HepG2 (cell line): ENCODE data around the gene TMEM87B. TPM values are rescaled to one million over a fixed set of nuclear protein-coding genes. Genes with fewer than 3 reads are reported as not detected.

ENCODE experiments used
- BHLHE40 ChIP-seq: IDR thresholded peaks from 2 replicates; pipeline ENCODE4 v1.6.1; 2011; ENCODE audit warnings: low read length, improper control_type of control experiment
- CBX5 ChIP-seq: sonication (generic); formaldehyde crosslinking; IDR thresholded peaks from 2 replicates; pipeline ENCODE4 v1.4.0; 2020; ENCODE audit warnings: missing genetic modification reagents, borderline replicate concordance
- HNF4G ChIP-seq, 2 experiments: sonication (generic) in 1 of 2; formaldehyde crosslinking in 1 of 2; IDR thresholded peaks; 2 replicates each; pipeline versions ENCODE4 v1.4.0 to v1.6.1; 2011 to 2020; ENCODE audit warnings: borderline replicate concordance in 2 of 2, low read depth in 2 of 2, mild to moderate bottlenecking in 2 of 2, low read length in 1 of 2, missing genetic modification reagents in 1 of 2, moderate library complexity in 1 of 2
- ISL2 ChIP-seq: sonication (generic); formaldehyde crosslinking; IDR thresholded peaks from 2 replicates; pipeline ENCODE4 v1.5.0; 2020; ENCODE audit warnings: missing genetic modification reagents
- KAT7 ChIP-seq: IDR thresholded peaks from 2 replicates; pipeline ENCODE4 v1.6.1; 2018; ENCODE audit warnings: borderline replicate concordance, missing compliant biosample characterization
- MAFK ChIP-seq, 2 experiments: IDR thresholded peaks in 1 of 2; conservative IDR thresholded peaks in 1 of 2; 2 replicates each; pipeline ENCODE4 v1.6.1; 2011; ENCODE audit warnings: improper control_type of control experiment in 2 of 2, low read length in 2 of 2
- PAX8 ChIP-seq: sonication (generic); formaldehyde crosslinking; IDR thresholded peaks from 2 replicates; pipeline ENCODE4 v1.8.0; 2022; ENCODE audit warnings: mild to moderate bottlenecking, missing genetic modification reagents, borderline replicate concordance
- POGZ ChIP-seq: sonication (generic); formaldehyde crosslinking; IDR thresholded peaks from 2 replicates; pipeline ENCODE4 v1.4.0; 2020; ENCODE audit warnings: mild to moderate bottlenecking, missing genetic modification reagents
- RFXAP ChIP-seq: sonication (generic); formaldehyde crosslinking; IDR thresholded peaks from 2 replicates; pipeline ENCODE4 v1.4.0; 2020; ENCODE audit warnings: missing genetic modification reagents, borderline replicate concordance
- SMC3 ChIP-seq: IDR thresholded peaks from 2 replicates; pipeline ENCODE4 v1.6.1; 2011; ENCODE audit warnings: low read length, improper control_type of control experiment
- SNRNP70 ChIP-seq: fragments of 200-400 bp; formaldehyde crosslinking; IDR thresholded peaks from 2 replicates; pipeline ENCODE4 v1.6.1; 2017; ENCODE audit warnings: mild to moderate bottlenecking, low read depth, low read length, moderate library complexity
- TBX3 ChIP-seq: fragments of 450-650 bp; IDR thresholded peaks from 2 replicates; pipeline ENCODE4 v1.6.1; 2017; ENCODE audit warnings: antibody characterized with exemption, mild to moderate bottlenecking, inconsistent platforms, borderline replicate concordance
- TSC22D2 ChIP-seq: sonication (generic); formaldehyde crosslinking; IDR thresholded peaks from 2 replicates; pipeline ENCODE4 v1.5.1; 2020; ENCODE audit warnings: missing genetic modification reagents, mild to moderate bottlenecking, borderline replicate concordance
- YY1 ChIP-seq: IDR thresholded peaks from 2 replicates; pipeline ENCODE4 v1.6.1; 2011; ENCODE audit warnings: low read length, low read depth, moderate library complexity, mild to moderate bottlenecking; ENCODE audit not compliant: insufficient read depth, insufficient replicate concordance
- ZFAT ChIP-seq: sonication (generic); formaldehyde crosslinking; conservative IDR thresholded peaks from 2 replicates; pipeline ENCODE4 v1.8.1; 2023; ENCODE audit warnings: missing genetic modification reagents, inconsistent platforms
- ZNF12 ChIP-seq: sonication (generic); formaldehyde crosslinking; IDR thresholded peaks from 2 replicates; pipeline ENCODE4 v1.5.0; 2020; ENCODE audit warnings: missing genetic modification reagents
- ZNF225 ChIP-seq: sonication (generic); formaldehyde crosslinking; IDR thresholded peaks from 2 replicates; pipeline ENCODE4 v1.4.0; 2020; ENCODE audit warnings: mild to moderate bottlenecking, missing genetic modification reagents
- ZNF296 ChIP-seq: sonication (generic); formaldehyde crosslinking; conservative IDR thresholded peaks from 2 replicates; pipeline ENCODE4 v1.5.0; 2020; ENCODE audit warnings: mild to moderate bottlenecking, missing genetic modification reagents
- ZNF354B ChIP-seq: sonication (generic); formaldehyde crosslinking; IDR thresholded peaks from 2 replicates; pipeline ENCODE4 v1.8.0; 2022; ENCODE audit warnings: mild to moderate bottlenecking, missing genetic modification reagents
- ZNF484 ChIP-seq: sonication (generic); formaldehyde crosslinking; IDR thresholded peaks from 2 replicates; pipeline ENCODE4 v1.5.1; 2020; ENCODE audit warnings: mild to moderate bottlenecking, low read depth, missing genetic modification reagents, borderline replicate concordance
- ZNF564 ChIP-seq: sonication (generic); formaldehyde crosslinking; IDR thresholded peaks from 2 replicates; pipeline ENCODE4 v1.8.1; 2023; ENCODE audit warnings: mild to moderate bottlenecking, missing genetic modification reagents
- ZSCAN12 ChIP-seq: sonication (generic); formaldehyde crosslinking; IDR thresholded peaks from 2 replicates; pipeline ENCODE4 v1.9.0; 2021; ENCODE audit warnings: mild to moderate bottlenecking, missing genetic modification reagents
- polyA plus RNA-seq, 8 experiments: library from polyadenylated mRNA; depleted of rRNA in 3 of 8; stranded (reverse) in 7 of 8; unstranded in 1 of 8; fragments of >200 nt; fragmentation: Illumina TruSeq in 4 of 8; extraction: Trizol in 4 of 8; gene quantifications; 2 replicates each; pipeline versions ENCODE4 v1.2.1 to v1.2.3, GENCODE V29; 2011 to 2016; ENCODE audit warnings: low read depth in 4 of 8, missing spikeins in 1 of 8, mixed read lengths in 1 of 8; ENCODE audit not compliant: insufficient read depth in 1 of 8
- total RNA-seq, 5 experiments: library from RNA; depleted of rRNA; stranded (reverse); fragments of >200 nt; fragmentation: Illumina TruSeq; extraction: Trizol; gene quantifications; 2 replicates each; pipeline ENCODE4 v1.2.3, GENCODE V29; 2016; ENCODE audit warnings: low read depth in 1 of 5
- TF ChIP-seq, protein P1 (sequence below): sonication (generic); formaldehyde crosslinking; IDR thresholded peaks from 2 replicates; pipeline ENCODE4; 2020; ENCODE audit warnings: missing genetic modification reagents, mild to moderate bottlenecking, borderline replicate concordance
- TF ChIP-seq, protein P2 (sequence below): sonication (generic); formaldehyde crosslinking; IDR thresholded peaks from 2 replicates; pipeline ENCODE4 v1.8.0; 2022; ENCODE audit warnings: mild to moderate bottlenecking, missing genetic modification reagents, moderate library complexity

Gene TMEM87B
- total and polyA plus RNA-seq, 2 of the 13 experiments (the other 11 are each of a cell fraction or from before 2014, with no cell fraction given) = 15.1 to 16.2 TPM

DNA sequence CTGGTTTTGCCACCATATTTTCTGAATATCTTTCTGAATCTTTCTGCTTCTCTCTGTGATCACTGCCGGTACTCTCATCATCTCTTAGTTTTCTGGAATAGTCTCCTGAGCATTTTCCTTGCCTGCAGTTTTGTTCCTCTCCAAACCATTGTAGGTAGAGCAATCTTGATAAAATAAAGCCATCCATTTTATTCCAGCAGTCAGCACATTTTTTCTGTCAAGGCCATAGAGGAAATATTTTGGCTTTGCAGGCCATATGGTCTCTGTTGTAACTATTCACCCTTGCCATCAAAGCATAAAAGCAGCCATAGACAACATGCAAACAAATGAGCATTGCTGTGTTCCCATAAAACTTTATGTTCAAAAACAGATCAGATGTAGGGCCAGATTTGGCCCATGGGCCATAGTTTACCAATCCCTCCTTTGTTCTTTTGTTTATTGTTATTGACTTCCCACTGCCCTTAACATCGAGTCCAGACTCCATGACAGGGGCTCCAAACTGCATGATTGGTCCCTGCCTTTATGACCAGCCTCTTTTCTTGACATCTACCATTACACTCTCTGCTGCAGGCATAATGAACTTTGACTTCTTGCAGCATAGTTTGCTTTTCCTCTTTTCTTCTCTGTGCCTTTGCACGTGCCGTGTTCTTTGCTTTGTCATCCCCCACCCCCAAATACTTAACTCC lies 29.8 kb downstream of the TMEM87B start (continued):
- TF ChIP-seq MAFK (conservative IDR thresholded peaks at IDR 0.05 in 1 of 2, IDR thresholded peaks at IDR 0.05 in 1 of 2; ENCODE audit: low read length in 2 of 2) = peak; percentile 81 to 86
- no peak for TF ChIP-seq TSC22D2
- TF ChIP-seq ZNF354B (CRISPR knock-in tag) = no peak
- peak; percentile 79 for TF ChIP-seq HNF4G (IDR thresholded peaks at IDR 0.05; ENCODE audit: borderline replicate concordance, low read depth, low read length)
- TF ChIP-seq HNF4G (CRISPR knock-in tag; IDR thresholded peaks at IDR 0.05; ENCODE audit: borderline replicate concordance, low read depth) = no peak
- TF ChIP-seq ZSCAN12 (CRISPR knock-in tag) = no peak
- TF ChIP-seq CBX5 = no peak
- no peak for TF ChIP-seq ZNF564
- TF ChIP-seq KAT7 (CRISPR knock-in tag) = no peak
- TF ChIP-seq SMC3 = no peak
- TF ChIP-seq BHLHE40 = peak; percentile 95
- no peak for TF ChIP-seq ISL2 (CRISPR knock-in tag)
- TF ChIP-seq, protein P1, sequence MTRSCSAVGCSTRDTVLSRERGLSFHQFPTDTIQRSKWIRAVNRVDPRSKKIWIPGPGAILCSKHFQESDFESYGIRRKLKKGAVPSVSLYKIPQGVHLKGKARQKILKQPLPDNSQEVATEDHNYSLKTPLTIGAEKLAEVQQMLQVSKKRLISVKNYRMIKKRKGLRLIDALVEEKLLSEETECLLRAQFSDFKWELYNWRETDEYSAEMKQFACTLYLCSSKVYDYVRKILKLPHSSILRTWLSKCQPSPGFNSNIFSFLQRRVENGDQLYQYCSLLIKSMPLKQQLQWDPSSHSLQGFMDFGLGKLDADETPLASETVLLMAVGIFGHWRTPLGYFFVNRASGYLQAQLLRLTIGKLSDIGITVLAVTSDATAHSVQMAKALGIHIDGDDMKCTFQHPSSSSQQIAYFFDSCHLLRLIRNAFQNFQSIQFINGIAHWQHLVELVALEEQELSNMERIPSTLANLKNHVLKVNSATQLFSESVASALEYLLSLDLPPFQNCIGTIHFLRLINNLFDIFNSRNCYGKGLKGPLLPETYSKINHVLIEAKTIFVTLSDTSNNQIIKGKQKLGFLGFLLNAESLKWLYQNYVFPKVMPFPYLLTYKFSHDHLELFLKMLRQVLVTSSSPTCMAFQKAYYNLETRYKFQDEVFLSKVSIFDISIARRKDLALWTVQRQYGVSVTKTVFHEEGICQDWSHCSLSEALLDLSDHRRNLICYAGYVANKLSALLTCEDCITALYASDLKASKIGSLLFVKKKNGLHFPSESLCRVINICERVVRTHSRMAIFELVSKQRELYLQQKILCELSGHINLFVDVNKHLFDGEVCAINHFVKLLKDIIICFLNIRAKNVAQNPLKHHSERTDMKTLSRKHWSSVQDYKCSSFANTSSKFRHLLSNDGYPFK = no peak
- TF ChIP-seq ZNF484 = no peak
- TF ChIP-seq SNRNP70 = no peak
- no peak for TF ChIP-seq PAX8 (CRISPR knock-in tag)
- TF ChIP-seq ZNF12 (CRISPR knock-in tag) = no peak
- TF ChIP-seq POGZ = no peak; the same call in 1 of the 2 replicates
- TF ChIP-seq YY1 = peak; percentile 20
- no peak for TF ChIP-seq ZFAT (CRISPR knock-in tag)
- no peak for TF ChIP-seq ZNF225 (CRISPR knock-in tag)
- TF ChIP-seq, protein P2, sequence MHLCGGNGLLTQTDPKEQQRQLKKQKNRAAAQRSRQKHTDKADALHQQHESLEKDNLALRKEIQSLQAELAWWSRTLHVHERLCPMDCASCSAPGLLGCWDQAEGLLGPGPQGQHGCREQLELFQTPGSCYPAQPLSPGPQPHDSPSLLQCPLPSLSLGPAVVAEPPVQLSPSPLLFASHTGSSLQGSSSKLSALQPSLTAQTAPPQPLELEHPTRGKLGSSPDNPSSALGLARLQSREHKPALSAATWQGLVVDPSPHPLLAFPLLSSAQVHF (CRISPR knock-in tag) = no peak
- TF ChIP-seq RFXAP (CRISPR knock-in tag) = no peak
- TF ChIP-seq ZNF296 (CRISPR knock-in tag) = no peak
- TF ChIP-seq TBX3 = no peak
